Measurements from ENCODE around the gene CFAP61.

DNA sequence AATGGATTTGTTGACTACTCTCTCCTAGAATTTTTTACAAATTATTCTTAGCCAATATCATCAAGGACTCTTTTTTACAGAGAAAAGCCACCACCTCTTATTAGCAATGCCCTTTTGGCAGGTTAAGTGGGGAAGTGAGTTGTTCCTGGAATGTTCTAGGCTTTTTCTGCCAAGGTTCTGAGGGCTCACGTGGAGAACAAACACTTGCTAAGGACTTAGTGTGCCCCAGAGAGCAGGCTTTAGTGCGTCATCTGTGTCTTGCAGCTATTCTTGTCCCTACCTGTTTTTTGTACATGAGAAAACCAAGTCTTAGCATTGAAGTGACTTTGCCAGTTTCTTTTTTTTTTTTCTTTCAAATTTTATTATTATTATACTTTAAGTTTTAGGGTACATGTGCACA lies 33.5 kb downstream of the CFAP61 start:
- TF ChIP-seq GATA2 (IDR thresholded peaks at IDR 0.05; ENCODE audit: low read depth, low read length) (no peak), GATA3 (IDR thresholded peaks at IDR 0.05; ENCODE audit: low read depth, low read length) (no peak)

Measured in SH-SY5Y (cell line).